Fibroblast of lung (primary cell): Measurements from ENCODE around the gene CC2D1A.

Experiments used
- CTCF ChIP-seq, 2 donors: IDR thresholded peaks in 1 of 2; conservative IDR thresholded peaks in 1 of 2; 1 replicate in 1 of 2; 2 replicates in 1 of 2; pipeline ENCODE4 v1.5.1; 2011 to 2012; ENCODE audit warnings: low read length in 2 of 2, control low read depth in 1 of 2, inconsistent platforms in 1 of 2, low read depth in 1 of 2, mild to moderate bottlenecking in 1 of 2
- EZH2 ChIP-seq: IDR thresholded peaks from 2 replicates; pipeline ENCODE4 v1.5.1; 2012; ENCODE audit warnings: low read length, control low read depth, mild to moderate bottlenecking; ENCODE audit errors: missing control alignments

GRCh38 chr19:13954185-13954584 lies 48.2 kb downstream of the CC2D1A start:
- TF ChIP-seq CTCF (conservative IDR thresholded peaks at IDR 0.05 in 1 of 2, IDR thresholded peaks at IDR 0.05 in 1 of 2; ENCODE audit: low read depth in 1 of 2, low read length in 2 of 2) = no peak
- no peak for TF ChIP-seq EZH2
